IPS-18c (cell line): Measurements from ENCODE around the gene GPR55.
A peak's percentile ranks its signal among the peaks of the same experiment; 100 is the strongest.

ENCODE experiments used
- H3K4me3 ChIP-seq: 2 replicates; pipeline ENCODE4 v1.7.0; 2013; ENCODE audit warnings: low read depth, mild to moderate bottlenecking, low read length, moderate library complexity; ENCODE audit not compliant: insufficient read depth
- H3K9me3 ChIP-seq: one replicate; pipeline ENCODE4 v1.6.1; 2013; ENCODE audit warnings: mild to moderate bottlenecking, low read length, moderate library complexity; ENCODE audit not compliant: control insufficient read depth, insufficient read depth

Gene GPR55

GRCh38 chr2:230869914-230870543 lies 55.0 kb downstream of the GPR55 start:
- 0 out of 2 replicates have a peak overlapping the region, but pooled peaks have one; percentile 11 for H3K4me3 ChIP-seq
- H3K9me3 ChIP-seq = no peaks in the 10 kb centered on the region

- H3K4me3 ChIP-seq = peak overlapping the region; percentile 11
- H3K9me3 ChIP-seq = no peaks in the 10 kb centered on the region
Observed at GRCh38 chr2:230868947-230869913, 55.8 kb downstream of the GPR55 start.

- Histone ChIP-seq H3K9me3 (no peaks in the 10 kb centered on the region), H3K4me3 (peak overlapping the region; percentile 11)
Observed at GRCh38 chr2:230868161-230868946, 56.7 kb downstream of the GPR55 start.

- no peaks in the 10 kb centered on the region for H3K9me3 ChIP-seq
- peak overlapping the region; percentile 88 for H3K4me3 ChIP-seq
Observed at GRCh38 chr2:230866756-230867523, 58.1 kb downstream of the GPR55 start.

GRCh38 chr2:230865766-230866755 lies 59.0 kb downstream of the GPR55 start:
- no peaks in the 10 kb centered on the region for H3K9me3 ChIP-seq
- peak overlapping the region; percentile 88 for H3K4me3 ChIP-seq

- H3K4me3 ChIP-seq = peak overlapping the region; percentile 88
Observed at GRCh38 chr2:230865307-230865765, 59.7 kb downstream of the GPR55 start.

GRCh38 chr2:230864605-230865306 lies 60.3 kb downstream of the GPR55 start, which contains the start of gene ITM2C:
TSS of gene ITM2C (plus strand) at chr2:230864942. CDS start at chr2:230865026, 84 bp downstream.
- Histone ChIP-seq H3K4me3 (peak within 1 kb of the TSS; percentile 88), H3K9me3 (no peaks in the 10 kb centered on the region)

More at GRCh38 chr2:230865307-230865765, 59.7 kb downstream of the GPR55 start:
- no peaks in the 10 kb centered on the region for H3K9me3 ChIP-seq

- no peaks in the 10 kb centered on the region for H3K9me3 ChIP-seq
Observed at GRCh38 chr2:230864122-230864604, 60.9 kb downstream of the GPR55 start.

GRCh38 chr2:230863442-230864121 lies 61.5 kb downstream of the GPR55 start:
- peak overlapping the region; percentile 56; the same call in 1 of the 2 replicates for H3K4me3 ChIP-seq

More at GRCh38 chr2:230864122-230864604, 60.9 kb downstream of the GPR55 start:
- H3K4me3 ChIP-seq = peak overlapping the region; percentile 56

GRCh38 chr2:230863031-230863430 lies 62.0 kb downstream of the GPR55 start:
- Histone ChIP-seq H3K4me3 (no peak overlapping the region), H3K9me3 (no peaks in the 10 kb centered on the region)

More at GRCh38 chr2:230863442-230864121, 61.5 kb downstream of the GPR55 start:
- H3K9me3 ChIP-seq = no peaks in the 10 kb centered on the region

- no peaks in the 10 kb centered on the region for H3K9me3 ChIP-seq
- no peak overlapping the region for H3K4me3 ChIP-seq
Observed at GRCh38 chr2:230862292-230862691, 62.8 kb downstream of the GPR55 start.

GRCh38 chr2:230861552-230862255 lies 63.3 kb downstream of the GPR55 start:
- no peaks in the 10 kb centered on the region for H3K9me3 ChIP-seq
- H3K4me3 ChIP-seq = no peak overlapping the region; the same call in 1 of the 2 replicates
